ENCODE data around the gene PIGT.
"Not testable (repeated sequence)": the region's sequence is repeated elsewhere in the genome, so short reads cannot be mapped to it uniquely, and the experiment has no call there.

The PIGT gene

DNA sequence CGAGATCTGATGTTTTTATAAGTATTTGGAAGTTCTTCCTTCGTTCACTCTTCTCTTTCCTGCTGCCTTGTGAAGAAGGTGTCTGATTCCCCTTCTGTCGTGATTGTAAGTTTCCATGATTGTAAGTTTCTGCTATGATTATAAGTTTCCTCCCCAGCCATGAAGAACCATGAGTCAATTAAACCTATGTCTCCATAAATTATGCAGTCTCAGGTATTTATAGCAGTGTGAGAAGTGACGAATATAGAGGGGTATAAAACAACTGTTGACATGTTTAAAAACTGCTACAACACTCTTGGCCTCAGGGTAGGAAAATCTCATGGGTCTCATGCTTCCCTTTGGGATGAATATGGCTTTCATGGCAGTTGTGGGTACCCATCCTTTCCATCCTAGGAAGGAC, 47.8 kb downstream of the PIGT start:
- no peak for DNase-seq

GRCh38 chr20:45465491-45466266, 49.7 kb downstream of the PIGT start:
- DNase-seq: no peak

GRCh38 chr20:45467172-45467571, 51.2 kb downstream of the PIGT start:
- DNase-seq: no peak

GRCh38 chr20:45467861-45468260, 51.9 kb downstream of the PIGT start:
- DNase-seq: no peak

GRCh38 chr20:45469336-45470261, 53.7 kb downstream of the PIGT start, which contains the start of gene WFDC2:
TSS of gene WFDC2 (plus strand) at chr20:45469753. CDS start at chr20:45469782, 29 bp downstream.
- DNase-seq: no peak

DNA sequence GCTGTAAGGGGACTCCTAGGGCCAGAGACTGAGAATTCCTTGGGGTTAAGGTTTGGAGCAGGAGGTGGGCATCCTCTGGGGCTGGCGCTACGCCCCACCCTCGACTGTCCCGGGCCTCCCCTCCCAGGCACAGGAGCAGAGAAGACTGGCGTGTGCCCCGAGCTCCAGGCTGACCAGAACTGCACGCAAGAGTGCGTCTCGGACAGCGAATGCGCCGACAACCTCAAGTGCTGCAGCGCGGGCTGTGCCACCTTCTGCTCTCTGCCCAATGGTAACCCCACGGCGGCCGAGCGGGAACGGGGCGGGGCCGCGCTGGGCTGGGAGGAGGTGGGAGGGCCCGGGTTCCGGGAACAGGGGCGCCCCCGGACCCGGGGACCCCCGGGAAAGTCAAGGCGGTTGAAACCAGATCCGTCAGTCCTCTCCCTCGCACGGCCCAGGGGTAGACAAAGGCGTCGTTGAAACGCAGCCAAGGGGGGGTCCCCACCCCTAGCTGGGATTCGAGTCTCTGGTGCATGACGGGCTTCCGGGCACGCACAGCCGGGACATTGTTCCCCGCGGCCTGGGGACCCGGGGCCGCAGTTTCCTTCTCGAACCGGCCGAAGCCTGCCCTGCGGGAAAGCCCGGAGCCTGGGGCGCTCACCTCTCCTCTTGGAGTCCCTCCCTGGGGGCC, 54.5 kb downstream of the PIGT start:
- no peak for DNase-seq

DNA sequence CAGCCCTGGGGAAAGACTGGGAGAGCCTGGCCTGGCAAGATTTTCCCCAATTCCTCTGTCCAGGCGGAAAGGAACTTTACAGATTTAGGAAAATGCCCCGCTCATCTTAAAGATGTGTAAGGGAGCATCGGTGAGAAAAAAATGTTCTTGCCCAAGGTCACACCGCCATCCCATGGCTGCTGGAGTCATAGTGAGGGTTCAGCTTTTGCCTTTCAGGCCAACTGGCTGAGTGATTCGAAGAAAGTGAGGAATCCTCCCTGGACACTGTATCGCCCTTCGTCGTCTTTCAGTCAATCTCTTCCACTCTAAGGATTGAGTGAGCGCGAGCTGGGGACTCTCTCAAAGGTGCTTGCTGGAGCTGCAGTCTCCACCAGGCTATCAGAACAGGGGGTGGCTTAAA, 55.0 kb downstream of the PIGT start:
- peak; percentile 6 for DNase-seq

DNA sequence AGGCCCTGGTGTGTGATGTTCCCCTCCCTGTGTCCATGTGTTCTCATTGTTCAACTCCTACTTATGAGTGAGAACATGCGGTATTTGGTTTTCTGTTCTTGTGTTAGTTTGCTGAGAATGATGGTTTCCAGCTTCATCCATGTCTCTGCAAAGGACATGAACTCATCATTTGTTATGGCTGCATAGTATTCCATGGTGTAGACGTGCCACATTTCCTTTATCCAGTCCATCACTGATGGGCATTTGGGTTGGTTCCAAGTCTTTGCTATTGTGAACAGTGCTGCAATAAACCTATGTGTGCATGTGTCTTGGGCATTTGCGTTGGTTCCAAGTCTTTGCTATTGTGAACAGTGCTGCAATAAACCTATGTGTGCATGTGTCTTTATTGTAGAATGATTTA, 56.3 kb downstream of the PIGT start:
- not testable (repeated sequence) for DNase-seq

Data from fibroblast of skin of scalp (primary cell).